HG03520 (cell line): ENCODE data around the gene CSF3R.

Source experiments
- ATAC-seq: cut with Tn5 transposase; IDR thresholded peaks from one replicate; pipeline ENCODE4 v1.9.1; 2021; ENCODE audit warnings: mild to moderate bottlenecking, moderate library complexity; ENCODE audit not compliant: unreplicated experiment

Gene CSF3R

DNA sequence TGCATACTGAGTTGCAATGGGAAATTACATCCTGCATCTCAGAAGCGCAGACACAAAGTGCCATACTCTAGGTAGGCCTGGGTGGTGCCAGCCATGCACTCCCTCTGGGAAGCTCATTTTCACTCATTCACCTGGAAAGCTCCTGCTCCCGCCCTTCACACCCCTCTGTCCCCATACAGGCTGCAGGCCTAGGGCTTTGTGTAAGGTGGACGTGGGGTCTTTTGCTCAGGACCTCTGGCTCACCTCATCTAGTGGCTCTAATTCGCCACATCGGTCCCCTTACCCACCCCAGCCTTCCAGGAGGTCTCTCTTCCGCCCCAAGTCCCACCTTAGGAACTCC lies 19.3 kb downstream of the CSF3R start:
- ATAC-seq: no peak

DNA sequence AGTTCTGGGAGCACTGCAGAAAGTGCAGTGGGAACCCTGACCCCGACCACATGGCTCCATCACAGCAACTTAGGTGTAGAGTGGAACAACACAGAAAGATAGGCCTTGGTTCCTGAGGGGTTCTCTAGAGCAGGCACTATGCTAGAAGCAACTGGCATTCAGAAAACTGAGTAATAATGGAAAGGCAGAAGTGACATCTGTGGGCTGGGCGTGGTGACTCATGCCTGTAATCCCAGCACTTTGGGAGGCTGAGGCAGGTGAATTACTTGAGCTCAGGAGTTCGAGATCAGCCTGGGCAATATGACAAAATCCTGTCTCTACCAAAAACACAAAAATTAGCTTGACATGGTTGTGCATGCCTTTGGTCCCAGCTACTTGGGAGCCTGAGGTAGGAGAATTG lies 23.8 kb downstream of the CSF3R start:
- no peak for ATAC-seq

DNA sequence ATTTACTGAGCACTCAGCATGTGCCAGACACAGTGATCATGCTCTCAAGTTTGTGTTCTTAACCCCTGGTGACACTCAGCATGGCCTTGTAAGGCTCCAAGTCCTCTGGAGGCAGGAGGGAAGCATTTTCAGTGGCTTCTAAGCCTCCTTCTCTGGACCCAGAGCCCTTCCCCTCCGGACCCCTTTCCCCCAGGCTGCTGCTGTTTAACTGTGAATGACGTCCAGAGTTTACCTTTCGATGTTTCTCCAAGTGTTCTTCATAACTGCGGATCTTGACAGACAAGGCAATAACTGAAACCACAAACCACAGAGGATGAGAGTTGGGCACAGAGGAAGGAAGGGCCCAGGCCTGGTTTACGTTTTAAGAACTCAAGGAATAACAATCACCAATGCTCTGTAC lies 25.0 kb downstream of the CSF3R start:
- no peak for ATAC-seq

DNA sequence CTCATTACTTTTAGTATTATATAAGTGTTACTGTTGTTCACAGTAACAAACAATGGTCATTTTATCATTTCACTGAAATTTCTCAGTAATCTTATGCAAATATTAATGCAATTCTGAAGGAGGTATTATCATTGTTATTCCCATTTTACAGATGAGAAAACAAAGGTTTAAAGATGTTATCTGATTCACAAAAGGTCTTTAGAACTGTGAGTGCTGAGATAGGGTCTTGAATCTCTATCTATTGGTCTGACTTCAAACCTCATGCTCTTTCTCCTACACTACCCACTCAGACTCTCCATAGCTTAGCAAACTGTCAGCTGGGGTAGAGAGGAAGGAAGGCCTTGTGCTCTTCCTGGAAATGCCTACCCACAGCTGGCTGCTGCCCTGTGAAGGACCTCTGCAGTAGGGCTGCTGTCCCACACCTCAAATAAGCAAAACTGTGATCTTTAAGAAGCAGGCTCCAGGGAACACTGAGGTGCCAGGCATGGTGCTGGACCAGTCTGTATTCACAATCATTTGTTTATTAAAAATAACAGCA lies 26.3 kb downstream of the CSF3R start:
- ATAC-seq: no peak

DNA sequence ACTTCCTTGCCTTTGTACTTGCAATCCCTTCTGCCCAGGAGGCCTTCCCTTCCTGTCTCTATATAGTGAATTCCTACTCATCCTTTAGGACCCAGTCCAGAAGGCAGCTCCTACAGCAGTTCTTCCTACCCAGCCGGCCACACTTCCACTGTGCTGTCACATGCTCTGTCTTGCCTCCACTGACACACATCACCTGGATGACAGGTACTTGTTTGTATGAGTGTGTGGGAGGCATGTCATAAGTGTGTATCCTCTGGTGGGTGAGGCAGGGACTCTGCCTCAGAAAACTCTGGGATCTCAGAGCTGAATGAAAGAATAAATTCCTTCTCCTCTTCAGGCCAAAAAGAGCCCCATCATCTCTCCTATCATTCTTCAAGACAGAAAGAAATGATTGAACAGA lies 27.3 kb downstream of the CSF3R start:
- ATAC-seq: no peak

DNA sequence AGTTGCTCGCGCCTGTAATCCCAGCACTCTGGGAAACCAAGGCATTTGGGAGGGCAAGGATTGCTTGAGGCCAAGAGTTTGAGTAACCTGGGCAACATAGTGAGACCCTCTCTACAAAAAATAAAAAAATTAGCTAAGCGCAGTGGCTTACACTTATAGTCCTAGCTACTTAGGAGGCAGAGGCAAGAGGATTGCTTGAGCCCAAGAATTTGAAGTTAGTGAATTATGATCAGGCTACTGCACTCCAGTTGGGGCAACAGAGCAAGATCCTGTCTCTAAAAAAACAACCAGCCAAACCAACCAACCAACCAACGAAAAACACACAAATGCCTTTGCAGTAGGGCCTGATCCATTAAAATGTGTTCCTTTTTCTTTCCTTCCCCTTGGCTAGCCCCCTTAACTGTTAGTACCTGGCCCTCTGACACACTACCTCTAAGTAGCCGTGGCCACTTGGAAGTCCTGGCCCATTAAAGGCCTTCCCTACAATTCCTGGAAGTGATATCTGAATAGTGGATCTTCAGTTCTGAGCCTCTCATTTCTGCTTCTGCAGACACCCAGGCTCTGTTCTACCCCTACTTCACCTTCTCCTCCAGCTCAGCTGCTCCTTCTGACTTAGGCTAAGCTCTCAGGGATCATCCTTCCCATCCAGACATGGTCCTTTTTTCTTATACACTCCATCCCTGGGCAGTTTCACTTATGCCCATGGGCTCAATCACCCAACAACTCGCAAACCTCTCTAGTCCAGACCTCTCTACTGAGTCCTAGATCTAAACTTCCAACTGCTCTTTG lies 28.9 kb downstream of the CSF3R start:
- ATAC-seq: no peak

DNA sequence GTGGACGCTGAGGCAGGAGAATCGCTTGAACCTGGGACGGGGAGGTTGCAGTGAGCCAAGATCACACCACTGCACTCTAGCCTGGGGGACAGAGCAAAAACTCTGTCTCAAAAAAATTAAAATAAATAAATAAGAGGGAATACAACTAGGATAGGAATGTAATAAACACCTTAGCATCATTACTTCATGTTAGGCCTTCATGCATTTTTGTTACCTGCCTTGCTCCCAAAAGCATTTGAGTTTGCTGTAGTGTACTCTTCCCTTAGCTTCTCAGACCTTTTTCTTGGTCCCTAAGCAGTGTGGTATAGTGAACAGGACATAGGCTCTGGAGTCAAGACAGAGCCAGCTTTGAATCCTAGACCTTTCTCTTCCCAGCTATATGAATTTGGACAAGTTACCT lies 29.7 kb downstream of the CSF3R start:
- no peak for ATAC-seq

DNA sequence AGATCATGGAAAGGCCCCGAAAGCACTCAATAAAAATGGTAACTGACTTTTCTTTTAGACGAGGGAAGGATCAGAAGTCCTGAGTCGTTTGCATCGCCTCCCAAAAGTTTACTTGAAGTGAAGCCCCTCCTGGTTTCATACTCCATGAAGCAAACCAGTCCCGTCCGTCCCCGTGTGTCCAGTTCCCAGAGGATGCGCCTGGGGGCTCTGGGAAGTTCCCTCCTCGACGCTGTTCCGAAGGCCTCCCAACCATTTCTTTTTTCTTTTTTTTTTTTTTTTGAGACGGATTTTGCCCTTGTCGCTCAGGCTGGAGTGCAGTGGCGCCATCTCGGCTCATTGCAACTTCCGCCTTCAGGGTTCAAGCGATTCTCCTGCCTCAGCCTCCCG lies 31.8 kb downstream of the CSF3R start:
- ATAC-seq: no peak

DNA sequence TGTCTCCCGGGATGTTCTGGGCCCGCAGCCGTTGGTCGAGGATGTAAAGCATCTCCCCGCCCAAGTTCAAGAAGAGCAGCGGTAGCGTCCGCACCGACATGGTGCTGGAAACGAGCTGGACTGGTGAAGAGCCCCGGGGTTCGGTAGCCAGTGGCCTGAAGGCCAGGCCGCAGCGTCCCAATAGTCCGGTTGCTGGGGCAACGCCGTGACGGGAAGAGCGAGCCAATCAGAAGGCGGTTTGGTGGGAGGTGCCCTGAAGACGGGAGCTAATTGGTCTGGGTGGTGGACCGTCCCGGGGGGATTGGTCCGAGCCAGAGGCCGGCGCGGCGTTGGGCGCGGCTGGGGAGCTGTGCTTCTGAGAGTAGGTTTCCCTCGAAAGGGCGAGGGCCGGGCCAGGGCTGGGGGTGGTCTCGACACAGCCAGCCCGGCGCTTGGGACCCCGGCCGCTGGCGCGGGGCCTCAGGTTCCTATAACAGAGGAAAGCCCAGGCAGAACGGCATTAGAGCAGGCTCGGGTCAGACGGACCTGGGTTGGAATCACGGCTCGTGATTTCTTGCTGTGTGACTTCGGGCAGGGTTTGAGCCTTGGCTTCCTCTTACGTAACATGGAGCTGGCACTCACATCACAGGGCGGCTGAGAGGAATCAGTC lies 32.3 kb downstream of the CSF3R start, which contains the start of gene OSCP1:
TSS of gene OSCP1 (minus strand) at position 182 of the 649 bp plus-strand sequence. CDS start at position 100, 82 bp downstream.
- ATAC-seq: peak; percentile 96

DNA sequence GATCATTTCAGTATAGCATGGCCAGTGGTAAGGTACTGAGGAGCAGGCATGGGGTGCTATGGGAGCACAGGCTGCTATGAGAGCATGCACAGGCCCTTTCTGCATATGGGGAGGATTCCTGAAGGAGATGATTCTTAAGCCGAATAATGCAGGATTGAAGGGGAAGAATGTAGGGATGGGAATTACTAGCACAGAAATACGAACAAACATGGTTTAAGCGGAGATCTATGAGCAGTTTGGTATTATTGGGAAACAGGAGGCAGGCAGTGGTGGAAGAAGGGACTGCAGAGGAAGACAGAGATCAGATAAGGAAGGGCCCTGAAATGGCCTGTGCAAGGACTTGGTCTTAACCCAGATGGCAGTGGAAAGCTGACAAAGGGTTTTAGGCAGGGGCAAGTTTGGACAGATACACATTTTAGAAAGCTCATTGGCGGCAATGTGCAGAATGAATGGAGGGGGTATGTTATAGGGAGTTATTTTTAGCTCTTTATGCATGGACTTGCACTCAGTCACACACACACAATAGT lies 34.1 kb downstream of the CSF3R start:
- ATAC-seq: no peak

DNA sequence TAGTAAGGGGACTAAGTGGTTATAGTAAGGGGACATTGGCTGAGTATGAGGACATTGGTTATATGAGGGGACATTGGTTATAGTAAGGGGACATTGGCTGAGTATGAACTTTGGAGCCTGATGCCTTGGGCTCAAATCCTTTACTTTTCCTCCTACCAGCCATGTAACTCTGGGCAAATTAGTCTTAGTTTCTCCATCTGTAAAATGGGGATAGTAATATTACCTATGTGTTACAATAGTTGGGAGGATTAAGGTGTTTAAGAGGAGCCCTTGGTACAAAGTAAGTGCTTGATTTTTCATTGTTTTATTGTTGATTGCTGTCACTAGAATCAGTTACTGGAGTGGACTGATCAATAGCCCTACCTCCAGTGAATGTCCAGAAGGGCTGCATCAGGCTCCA lies 35.3 kb downstream of the CSF3R start:
- no peak for ATAC-seq

DNA sequence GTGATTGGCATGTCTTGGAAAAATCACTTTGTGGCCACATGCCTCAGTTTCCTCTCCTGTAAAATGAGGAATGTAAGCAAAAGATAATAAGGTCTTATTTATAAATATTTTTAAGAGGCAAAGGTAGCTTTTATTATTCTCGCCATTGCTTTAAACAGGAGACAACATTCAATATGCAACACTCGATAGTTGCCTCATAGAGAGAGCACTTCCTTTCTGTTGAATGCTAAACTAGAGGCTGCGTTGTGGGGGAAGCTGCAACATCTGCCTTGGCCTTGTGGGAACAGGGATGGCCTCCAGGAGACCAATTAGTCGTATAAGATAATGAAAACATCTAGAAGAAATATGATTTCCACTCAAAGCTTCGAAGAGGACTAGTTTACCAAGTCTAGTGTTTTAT lies 36.0 kb downstream of the CSF3R start:
- no peak for ATAC-seq

DNA sequence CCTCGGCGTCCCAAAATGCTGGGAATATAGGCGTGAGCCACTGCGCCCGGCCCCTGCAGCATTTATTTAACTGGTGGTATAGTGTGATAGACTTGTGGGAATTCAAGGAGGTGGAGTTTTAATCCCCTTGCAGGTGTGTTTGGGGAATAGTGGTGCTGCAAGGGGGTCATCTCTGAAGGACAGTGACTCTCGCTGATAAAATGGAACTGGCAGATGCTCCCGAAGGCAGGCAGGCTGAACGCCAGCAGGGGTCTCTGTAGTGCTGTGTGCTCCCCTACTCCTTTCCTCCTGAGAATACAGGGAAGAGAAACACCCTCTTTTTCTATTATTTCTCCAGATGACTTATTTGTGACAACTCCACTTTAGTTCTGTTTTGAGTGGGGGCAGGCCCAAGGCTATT lies 36.4 kb downstream of the CSF3R start:
- no peak for ATAC-seq

DNA sequence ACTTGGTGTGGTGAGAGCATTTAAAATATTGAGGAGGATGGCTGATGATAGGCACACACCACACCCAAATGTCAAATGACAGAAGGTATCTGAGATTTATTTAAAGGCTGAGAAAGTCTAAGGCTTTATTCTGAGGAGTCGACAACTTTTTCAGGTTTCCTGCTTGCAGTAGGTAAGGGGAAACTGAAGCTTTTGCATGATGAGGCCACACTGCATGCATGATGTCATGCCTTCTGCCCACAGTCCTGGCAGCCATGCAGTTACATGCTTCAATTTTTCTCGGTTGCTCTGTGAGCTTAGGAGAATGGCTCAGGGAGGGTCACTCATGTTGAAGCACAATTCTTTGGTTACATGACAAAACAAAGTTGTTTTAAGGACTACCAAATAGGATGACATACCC lies 39.4 kb downstream of the CSF3R start:
- ATAC-seq: no peak

DNA sequence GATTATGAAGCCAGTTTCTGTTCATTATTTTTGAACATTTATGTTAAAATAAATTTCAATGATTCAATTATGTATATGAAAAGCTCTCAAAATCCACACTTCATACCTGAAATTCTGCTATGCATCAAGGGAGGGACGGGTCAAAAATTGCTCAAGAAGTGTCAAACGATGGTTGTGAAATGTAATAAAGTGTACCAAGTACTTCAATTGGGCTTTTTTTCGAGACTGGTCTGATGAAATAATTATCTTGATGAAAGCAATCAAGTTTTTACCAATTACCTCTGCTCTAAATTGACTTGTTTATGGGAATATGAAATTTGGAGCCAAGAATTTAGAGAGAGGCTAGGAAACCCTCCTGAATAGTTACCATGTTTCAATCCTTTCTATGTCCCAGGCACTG lies 40.4 kb downstream of the CSF3R start:
- ATAC-seq: no peak

DNA sequence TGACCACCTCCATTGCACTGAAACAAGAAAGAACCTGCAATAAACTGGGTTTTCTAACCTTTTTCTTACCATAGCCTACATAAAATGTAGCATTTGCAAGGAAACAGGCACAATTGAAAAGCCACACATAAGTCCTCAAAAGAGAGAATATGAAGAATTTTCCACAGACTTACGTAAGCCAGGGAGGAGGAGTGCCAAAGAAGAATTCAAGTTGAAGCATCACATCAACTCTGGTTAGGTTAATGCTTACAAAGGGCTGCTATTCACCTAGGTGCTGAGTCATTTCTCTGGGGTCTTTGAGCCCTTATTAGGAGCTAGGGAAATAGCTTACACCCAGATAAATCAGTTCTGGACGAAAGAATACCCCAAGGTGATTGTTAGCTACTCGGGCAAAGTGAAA lies 42.1 kb downstream of the CSF3R start:
- no peak for ATAC-seq

DNA sequence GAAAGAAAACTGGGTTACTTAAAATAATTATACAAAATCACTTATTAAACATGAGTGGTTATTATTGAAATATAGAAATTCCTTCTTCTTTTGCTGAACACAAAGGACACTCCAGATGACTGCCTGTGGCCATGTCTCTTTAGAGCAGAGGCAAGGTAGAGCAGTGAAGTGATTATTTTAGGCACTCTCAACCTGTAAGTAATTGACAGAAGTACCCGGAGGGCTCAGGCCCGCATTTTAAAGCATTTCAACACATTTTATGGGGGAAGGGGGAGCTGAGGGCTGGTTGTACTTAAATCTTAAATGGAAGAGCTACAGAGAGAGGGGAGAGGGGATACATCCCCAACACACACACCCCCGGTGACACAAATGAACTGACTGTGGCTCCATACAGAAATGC lies 42.7 kb downstream of the CSF3R start:
- no peak for ATAC-seq

DNA sequence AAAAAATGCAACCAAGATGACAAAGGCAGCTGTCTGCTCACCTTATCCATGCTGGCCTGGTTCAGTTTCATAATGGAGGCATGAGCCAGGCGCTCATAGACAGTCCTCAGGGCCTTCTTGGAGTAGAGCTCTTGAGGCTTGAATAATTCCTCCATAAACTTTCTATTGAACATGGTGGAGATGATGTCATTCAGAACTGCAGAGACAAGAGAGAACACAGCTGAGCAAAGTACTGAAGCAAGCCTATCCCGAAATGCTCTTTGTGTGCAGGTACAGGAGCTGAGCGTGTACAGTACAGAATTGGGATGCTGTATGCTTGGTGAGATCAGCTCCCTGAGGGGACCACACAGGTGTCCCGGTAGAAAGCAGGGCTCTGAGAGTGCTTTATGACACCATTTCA lies 44.0 kb downstream of the CSF3R start:
- no peak for ATAC-seq

DNA sequence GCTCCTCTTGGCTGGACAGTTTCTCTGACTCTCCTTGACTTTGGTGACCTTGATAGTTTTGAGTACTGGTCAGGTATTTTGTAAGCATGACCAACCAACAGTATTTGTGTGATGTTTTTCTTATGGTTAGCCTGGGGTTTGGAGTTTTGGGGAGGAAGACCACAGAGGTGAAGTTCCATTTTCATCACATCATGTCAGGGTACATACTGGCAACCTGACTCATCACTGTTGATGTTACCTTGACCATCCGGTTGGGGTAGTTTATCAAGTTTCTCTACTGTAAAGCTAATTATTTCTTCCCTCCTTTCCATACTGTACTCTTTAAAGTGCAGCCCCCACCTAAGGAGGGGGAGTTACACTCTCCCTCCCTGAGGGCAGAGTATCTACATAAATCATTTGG lies 45.9 kb downstream of the CSF3R start:
- ATAC-seq: no peak

DNA sequence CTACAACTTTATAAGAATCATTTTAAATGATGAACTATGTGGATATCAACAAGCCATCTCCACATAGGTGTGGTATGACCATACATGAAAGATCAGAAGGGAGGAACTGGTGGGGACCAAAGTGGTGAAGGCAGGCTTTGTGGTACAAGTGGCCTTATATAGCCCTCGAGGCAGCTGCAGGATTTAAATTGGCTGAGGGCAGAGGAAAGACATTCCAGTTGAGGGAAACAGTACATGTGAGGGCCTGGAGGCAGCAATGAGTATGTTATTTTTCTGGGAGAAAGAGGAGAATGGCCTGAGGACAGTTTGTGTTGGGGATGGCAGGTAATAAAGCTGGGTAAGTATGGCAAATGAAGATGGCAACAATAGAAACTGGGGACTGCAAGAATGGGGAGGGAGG lies 49.6 kb downstream of the CSF3R start:
- no peak for ATAC-seq

DNA sequence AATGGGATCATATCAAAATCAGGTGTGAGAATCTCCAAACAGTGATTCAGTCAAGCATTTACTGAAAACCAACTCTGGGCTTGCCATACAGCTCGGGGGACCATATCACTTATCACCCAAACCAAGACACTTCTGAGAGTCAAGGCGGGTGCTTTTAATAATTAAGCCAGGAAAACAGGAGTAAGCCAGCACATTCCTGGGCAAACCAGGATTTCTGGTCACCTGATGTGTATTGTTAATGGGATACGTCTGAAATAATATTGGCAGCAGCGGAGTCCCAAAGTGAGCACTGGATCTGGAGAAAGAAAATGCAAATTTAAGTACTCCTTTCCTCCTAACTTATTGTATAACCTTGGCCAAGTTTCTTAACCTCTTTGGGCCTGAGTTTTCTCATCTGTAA lies 50.1 kb downstream of the CSF3R start:
- no peak for ATAC-seq

DNA sequence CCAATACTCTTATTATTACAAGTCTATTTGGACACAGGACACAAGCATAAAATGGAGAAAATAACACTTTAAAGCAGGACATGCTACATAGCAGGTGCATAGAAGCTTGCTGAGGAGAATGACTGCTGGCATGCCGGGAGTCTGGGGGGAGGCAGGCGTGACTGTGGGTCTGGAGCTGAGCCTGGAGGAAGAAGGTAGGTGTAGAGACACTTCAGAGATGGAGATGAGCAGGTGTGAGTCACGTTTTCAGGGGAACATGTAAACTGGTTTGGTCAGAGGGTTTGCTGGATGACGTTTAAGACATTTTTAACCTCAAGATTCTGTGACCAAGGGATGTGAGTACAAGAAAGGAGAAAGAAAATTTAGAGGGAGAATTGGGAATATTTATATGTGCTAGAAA lies 56.9 kb downstream of the CSF3R start:
- ATAC-seq: no peak
